ENCODE measurements around the gene EFCAB10.
"Not testable (repeated sequence)": the region's sequence is repeated elsewhere in the genome, so short reads cannot be mapped to it uniquely, and the experiment has no call there.

EFCAB10 gene

GRCh38 chr7:105527737-105528136 is 53.6 kb downstream of the EFCAB10 start:
- DNase-seq = not testable (repeated sequence)

GRCh38 chr7:105524840-105525239 is 56.5 kb downstream of the EFCAB10 start:
- no peak for DNase-seq

GRCh38 chr7:105524423-105524822 is 56.9 kb downstream of the EFCAB10 start:
- not testable (repeated sequence) for DNase-seq

GRCh38 chr7:105521717-105522463 is 59.4 kb downstream of the EFCAB10 start, which contains the start of gene PUS7:
TSS of gene PUS7 (minus strand) at chr7:105522271. CDS start at chr7:105508512, 13,759 bp downstream.
- DNase-seq = peak; percentile 93

GRCh38 chr7:105521027-105521716 is 60.1 kb downstream of the EFCAB10 start:
- peak; percentile 78 for DNase-seq

- DNase-seq = not testable (repeated sequence)
These were observed 60.7 kb downstream of the EFCAB10 start for GRCh38 chr7:105520620-105521019.

GRCh38 chr7:105519353-105519752 is 61.9 kb downstream of the EFCAB10 start:
- no peak for DNase-seq

- DNase-seq = not testable (repeated sequence)
These were observed 65.7 kb downstream of the EFCAB10 start for GRCh38 chr7:105515610-105516009.

All from activated effector memory CD4-positive, alpha-beta T cell treated with anti-CD3 and anti-CD28 coated beads, Interleukin-2, amount 50 U/mL, for 16 hours (primary cell).